Liver (tissue), 3 donors: Measurements from ENCODE around the gene SORCS2.

Experiments used
- EGR1 ChIP-seq, 2 donors: IDR thresholded peaks; 2 replicates each; pipeline ENCODE4 v1.6.1; 2016 to 2018; ENCODE audit warnings: antibody characterized with exemption in 2 of 2, low read depth in 2 of 2
- FOXA2 ChIP-seq: IDR thresholded peaks from 2 replicates; pipeline ENCODE4 v1.6.1; 2016; ENCODE audit warnings: antibody characterized with exemption
- HNF4G ChIP-seq: IDR thresholded peaks from 2 replicates; pipeline ENCODE4 v1.6.1; 2016; ENCODE audit warnings: antibody characterized with exemption
- JUND ChIP-seq, 2 donors: IDR thresholded peaks; 2 replicates each; pipeline ENCODE4 v1.6.1; 2016; ENCODE audit warnings: antibody characterized with exemption in 2 of 2
- YY1 ChIP-seq: IDR thresholded peaks from 2 replicates; pipeline ENCODE4 v1.6.1; 2016; ENCODE audit warnings: antibody characterized with exemption, mild to moderate bottlenecking
- TF ChIP-seq, protein P1 (sequence below): IDR thresholded peaks from 2 replicates; pipeline ENCODE4 v1.6.1; 2016; ENCODE audit warnings: antibody characterized with exemption
- TF ChIP-seq, protein P2 (sequence below): IDR thresholded peaks from 2 replicates; pipeline ENCODE4 v1.6.1; 2016; ENCODE audit warnings: antibody characterized with exemption
- TF ChIP-seq, protein P3 (sequence below): fragments of 150-350 bp; IDR thresholded peaks from 2 replicates; pipeline ENCODE4 v1.5.1; 2017; ENCODE audit warnings: improper control_type of control experiment, low read depth, low read length; ENCODE audit not compliant: missing input control
- TF ChIP-seq, protein P4 (sequence below): IDR thresholded peaks from 2 replicates; pipeline ENCODE4 v1.6.1; 2016; ENCODE audit warnings: antibody characterized with exemption, mild to moderate bottlenecking
- TF ChIP-seq, protein P5 (sequence below): IDR thresholded peaks from 2 replicates; pipeline ENCODE4 v1.6.1; 2016; ENCODE audit warnings: antibody characterized with exemption
- donor health status: healthy.
- donor health status: healthy.

DNA sequence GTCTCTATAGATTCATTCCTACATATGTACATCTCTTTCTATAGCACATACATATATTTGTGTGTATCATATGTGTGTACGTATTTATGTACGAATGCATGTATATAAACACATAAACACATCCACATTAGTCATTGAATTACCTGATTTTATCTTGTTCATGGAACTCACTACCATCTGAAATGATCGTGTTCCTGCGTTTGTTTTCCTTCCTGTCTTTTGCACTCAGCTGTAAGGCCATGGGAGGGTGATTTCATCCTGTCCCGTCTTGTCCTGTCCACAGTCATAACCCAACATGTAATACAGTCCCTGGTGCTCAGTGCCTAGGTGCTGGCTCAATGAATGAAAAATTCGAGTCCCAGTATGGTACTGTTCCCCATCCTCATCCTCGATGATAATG is 434.2 kb downstream of the SORCS2 start:
- TF ChIP-seq, protein P1, sequence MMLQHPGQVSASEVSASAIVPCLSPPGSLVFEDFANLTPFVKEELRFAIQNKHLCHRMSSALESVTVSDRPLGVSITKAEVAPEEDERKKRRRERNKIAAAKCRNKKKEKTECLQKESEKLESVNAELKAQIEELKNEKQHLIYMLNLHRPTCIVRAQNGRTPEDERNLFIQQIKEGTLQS: no peak
- TF ChIP-seq, protein P2, sequence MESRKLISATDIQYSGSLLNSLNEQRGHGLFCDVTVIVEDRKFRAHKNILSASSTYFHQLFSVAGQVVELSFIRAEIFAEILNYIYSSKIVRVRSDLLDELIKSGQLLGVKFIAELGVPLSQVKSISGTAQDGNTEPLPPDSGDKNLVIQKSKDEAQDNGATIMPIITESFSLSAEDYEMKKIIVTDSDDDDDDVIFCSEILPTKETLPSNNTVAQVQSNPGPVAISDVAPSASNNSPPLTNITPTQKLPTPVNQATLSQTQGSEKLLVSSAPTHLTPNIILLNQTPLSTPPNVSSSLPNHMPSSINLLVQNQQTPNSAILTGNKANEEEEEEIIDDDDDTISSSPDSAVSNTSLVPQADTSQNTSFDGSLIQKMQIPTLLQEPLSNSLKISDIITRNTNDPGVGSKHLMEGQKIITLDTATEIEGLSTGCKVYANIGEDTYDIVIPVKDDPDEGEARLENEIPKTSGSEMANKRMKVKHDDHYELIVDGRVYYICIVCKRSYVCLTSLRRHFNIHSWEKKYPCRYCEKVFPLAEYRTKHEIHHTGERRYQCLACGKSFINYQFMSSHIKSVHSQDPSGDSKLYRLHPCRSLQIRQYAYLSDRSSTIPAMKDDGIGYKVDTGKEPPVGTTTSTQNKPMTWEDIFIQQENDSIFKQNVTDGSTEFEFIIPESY: no peak
- TF ChIP-seq, protein P3, sequence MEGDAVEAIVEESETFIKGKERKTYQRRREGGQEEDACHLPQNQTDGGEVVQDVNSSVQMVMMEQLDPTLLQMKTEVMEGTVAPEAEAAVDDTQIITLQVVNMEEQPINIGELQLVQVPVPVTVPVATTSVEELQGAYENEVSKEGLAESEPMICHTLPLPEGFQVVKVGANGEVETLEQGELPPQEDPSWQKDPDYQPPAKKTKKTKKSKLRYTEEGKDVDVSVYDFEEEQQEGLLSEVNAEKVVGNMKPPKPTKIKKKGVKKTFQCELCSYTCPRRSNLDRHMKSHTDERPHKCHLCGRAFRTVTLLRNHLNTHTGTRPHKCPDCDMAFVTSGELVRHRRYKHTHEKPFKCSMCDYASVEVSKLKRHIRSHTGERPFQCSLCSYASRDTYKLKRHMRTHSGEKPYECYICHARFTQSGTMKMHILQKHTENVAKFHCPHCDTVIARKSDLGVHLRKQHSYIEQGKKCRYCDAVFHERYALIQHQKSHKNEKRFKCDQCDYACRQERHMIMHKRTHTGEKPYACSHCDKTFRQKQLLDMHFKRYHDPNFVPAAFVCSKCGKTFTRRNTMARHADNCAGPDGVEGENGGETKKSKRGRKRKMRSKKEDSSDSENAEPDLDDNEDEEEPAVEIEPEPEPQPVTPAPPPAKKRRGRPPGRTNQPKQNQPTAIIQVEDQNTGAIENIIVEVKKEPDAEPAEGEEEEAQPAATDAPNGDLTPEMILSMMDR: no peak
- TF ChIP-seq, protein P4, sequence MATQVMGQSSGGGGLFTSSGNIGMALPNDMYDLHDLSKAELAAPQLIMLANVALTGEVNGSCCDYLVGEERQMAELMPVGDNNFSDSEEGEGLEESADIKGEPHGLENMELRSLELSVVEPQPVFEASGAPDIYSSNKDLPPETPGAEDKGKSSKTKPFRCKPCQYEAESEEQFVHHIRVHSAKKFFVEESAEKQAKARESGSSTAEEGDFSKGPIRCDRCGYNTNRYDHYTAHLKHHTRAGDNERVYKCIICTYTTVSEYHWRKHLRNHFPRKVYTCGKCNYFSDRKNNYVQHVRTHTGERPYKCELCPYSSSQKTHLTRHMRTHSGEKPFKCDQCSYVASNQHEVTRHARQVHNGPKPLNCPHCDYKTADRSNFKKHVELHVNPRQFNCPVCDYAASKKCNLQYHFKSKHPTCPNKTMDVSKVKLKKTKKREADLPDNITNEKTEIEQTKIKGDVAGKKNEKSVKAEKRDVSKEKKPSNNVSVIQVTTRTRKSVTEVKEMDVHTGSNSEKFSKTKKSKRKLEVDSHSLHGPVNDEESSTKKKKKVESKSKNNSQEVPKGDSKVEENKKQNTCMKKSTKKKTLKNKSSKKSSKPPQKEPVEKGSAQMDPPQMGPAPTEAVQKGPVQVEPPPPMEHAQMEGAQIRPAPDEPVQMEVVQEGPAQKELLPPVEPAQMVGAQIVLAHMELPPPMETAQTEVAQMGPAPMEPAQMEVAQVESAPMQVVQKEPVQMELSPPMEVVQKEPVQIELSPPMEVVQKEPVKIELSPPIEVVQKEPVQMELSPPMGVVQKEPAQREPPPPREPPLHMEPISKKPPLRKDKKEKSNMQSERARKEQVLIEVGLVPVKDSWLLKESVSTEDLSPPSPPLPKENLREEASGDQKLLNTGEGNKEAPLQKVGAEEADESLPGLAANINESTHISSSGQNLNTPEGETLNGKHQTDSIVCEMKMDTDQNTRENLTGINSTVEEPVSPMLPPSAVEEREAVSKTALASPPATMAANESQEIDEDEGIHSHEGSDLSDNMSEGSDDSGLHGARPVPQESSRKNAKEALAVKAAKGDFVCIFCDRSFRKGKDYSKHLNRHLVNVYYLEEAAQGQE: no peak
- no peak for TF ChIP-seq YY1
- no peak for TF ChIP-seq EGR1 (IDR thresholded peaks at IDR 0.05; ENCODE audit: low read depth in 2 of 2)
- TF ChIP-seq FOXA2: no peak
- no peak for TF ChIP-seq JUND (IDR thresholded peaks at IDR 0.05)
- no peak for TF ChIP-seq HNF4G
- TF ChIP-seq, protein P5, sequence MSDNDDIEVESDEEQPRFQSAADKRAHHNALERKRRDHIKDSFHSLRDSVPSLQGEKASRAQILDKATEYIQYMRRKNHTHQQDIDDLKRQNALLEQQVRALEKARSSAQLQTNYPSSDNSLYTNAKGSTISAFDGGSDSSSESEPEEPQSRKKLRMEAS: no peak
